Aorta (tissue), 5 donors: Measurements from ENCODE around the gene ETNPPL. TPM values are rescaled to one million over a fixed set of nuclear protein-coding genes. Genes with fewer than 3 reads are reported as not detected.
A peak's percentile ranks its signal among the peaks of the same experiment; 100 is the strongest.

Experiments
- ATAC-seq: fragments of 200-7000 bp; cut with Tn5 transposase; one replicate; pipeline ENCODE4 v1.9.1; 2022; ENCODE audit warnings: moderate library complexity; ENCODE audit not compliant: low FRiP score
- DNase-seq, 2 donors: peaks; one replicate each; pipeline ENCODE4 v3.0.0-alpha.2; 2020
- H3K27ac ChIP-seq, 2 donors: one replicate each; pipeline ENCODE4 v1.5.1; 2013; ENCODE audit warnings: low read length in 2 of 2, mild to moderate bottlenecking in 2 of 2, moderate library complexity in 2 of 2, control low read depth in 1 of 2, inconsistent platforms in 1 of 2, low read depth in 1 of 2
- H3K27me3 ChIP-seq, 2 donors: one replicate each; pipeline ENCODE4 v1.6.1; 2013; ENCODE audit warnings: control low read depth in 1 of 2, low read length in 1 of 2, mild to moderate bottlenecking in 1 of 2, moderate library complexity in 1 of 2; ENCODE audit not compliant: insufficient read depth in 2 of 2, control insufficient read depth in 1 of 2
- H3K36me3 ChIP-seq, 2 donors: one replicate each; pipeline ENCODE4 v1.6.1; 2013; ENCODE audit warnings: control low read depth in 1 of 2, low read length in 1 of 2, mild to moderate bottlenecking in 1 of 2; ENCODE audit not compliant: insufficient read depth in 2 of 2, control insufficient read depth in 1 of 2
- H3K4me1 ChIP-seq, 2 donors: one replicate each; pipeline ENCODE4 v1.6.1; 2013; ENCODE audit warnings: low read length in 2 of 2, control low read depth in 1 of 2, mild to moderate bottlenecking in 1 of 2, moderate library complexity in 1 of 2; ENCODE audit not compliant: insufficient read depth in 2 of 2, control insufficient read depth in 1 of 2
- H3K4me3 ChIP-seq, 2 donors: one replicate each; pipeline ENCODE4 v1.5.1; 2013; ENCODE audit warnings: low read length in 2 of 2, control low read depth in 1 of 2, mild to moderate bottlenecking in 1 of 2
- H3K9me3 ChIP-seq: one replicate; pipeline ENCODE4 v1.6.1; 2013; ENCODE audit warnings: mild to moderate bottlenecking, low read length; ENCODE audit not compliant: control insufficient read depth
- WGBS, 2 donors: extraction: QIAGEN DNeasy Blood & Tissue Kit; methylation state at CpG; one replicate each; pipeline ENCODE4 v1.1.7; 2013; 5-methylcytosine and 5-hydroxymethylcytosine counted together
- intact Hi-C, 2 donors: fragments of 100-400 bp; cut with DNase I; formaldehyde crosslinking; loops; one replicate each; pipeline versions ENCODE4 v1.14.2 to v1.15.0; 2022
- polyA plus RNA-seq, 2 donors: library from polyadenylated mRNA; stranded (reverse); fragments of 200-250 nt; gene quantifications; one replicate each; pipeline ENCODE4 v1.2.3, GENCODE V29; 2013
- total RNA-seq, 2 donors: library from RNA; stranded (reverse); fragmentation: NEBNext Ultra II Directional; extraction: Animal tissue kit (Norgen Biotek cat#: 25700); gene quantifications; one replicate each; pipeline ENCODE4 v1.2.1, GENCODE V29; 2021
- donor health status: healthy with polysubstance abuse.
- donor health status: Bipolar disorder and iron deficiency.
- donor health status: DM: no; HTN: no; CAD: no.
- donor health status: DM: no; HTN: no; CAD: no.
- donor health status: DM: yes; HTN: yes; CAD: no.

Gene ETNPPL
- total and polyA plus RNA-seq, 4 donors: not detected

- H3K27ac ChIP-seq: no peak overlapping the region
- H3K36me3 ChIP-seq: no peaks in the 10 kb centered on the region
- no peaks in the 10 kb centered on the region for H3K27me3 ChIP-seq
- ATAC-seq (no peak), DNase-seq (no peak)
- no peak overlapping the region for H3K4me3 ChIP-seq
- WGBS, 2 donors: 90 to 91% methylated on average over 7 of the region's 7 CpGs
- intact Hi-C loops: no loop called here
- no peaks in the 10 kb centered on the region for H3K9me3 ChIP-seq
- H3K4me1 ChIP-seq: no peaks in the 10 kb centered on the region
Observed at GRCh38 chr4:108772402-108772801, 9.5 kb upstream of the ETNPPL start.

- Histone ChIP-seq H3K9me3 (no peaks in the 10 kb centered on the region), H3K4me3 (no peak overlapping the region), H3K27me3 (no peaks in the 10 kb centered on the region), H3K36me3 (no peaks in the 10 kb centered on the region), H3K27ac (no peak overlapping the region), H3K4me1 (no peaks in the 10 kb centered on the region)
- WGBS, 2 donors: 84 to 86% methylated on average over 3 of the region's 3 CpGs
- intact Hi-C loops: no loop called here
- no peak for ATAC-seq
- no peak for DNase-seq
Observed at GRCh38 chr4:108766058-108766457, 3.2 kb upstream of the ETNPPL start.

DNA sequence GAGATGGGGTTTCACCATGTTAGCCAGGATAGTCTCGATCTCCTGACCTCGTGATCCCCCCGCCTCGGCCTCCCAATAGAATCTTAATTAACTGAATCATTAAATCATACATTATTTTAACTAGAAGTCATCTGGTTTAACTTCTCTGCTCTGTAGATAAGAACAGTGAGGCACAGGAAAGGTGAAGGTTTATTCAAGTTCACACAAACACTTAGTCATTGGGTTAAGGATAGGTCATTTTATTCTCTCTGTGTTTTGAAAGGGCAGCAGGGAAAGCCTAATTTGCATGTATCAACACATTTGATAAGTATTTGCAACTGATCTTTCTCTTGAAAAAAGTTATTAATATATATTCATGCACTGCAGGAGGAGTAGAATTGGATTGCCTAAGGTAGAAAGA, 1.1 kb upstream of the ETNPPL start:
- intact Hi-C loops: no loop called here

DNA sequence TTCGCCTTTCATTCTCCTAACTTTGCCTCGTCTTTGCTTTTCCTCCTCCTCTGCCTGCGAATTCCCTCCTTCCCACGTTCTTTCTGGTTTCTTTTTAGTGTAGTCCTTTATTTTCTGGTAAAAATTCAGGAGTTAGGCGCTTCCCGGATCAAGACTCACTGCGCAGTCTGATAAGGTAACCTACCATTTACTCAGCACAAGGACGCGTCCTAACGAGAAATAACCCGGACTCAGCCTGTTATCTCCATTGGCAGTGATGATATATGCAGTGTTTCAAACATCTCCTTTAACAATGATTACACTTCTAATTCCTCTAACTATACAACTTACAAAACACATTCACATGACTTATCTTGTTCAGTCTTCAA, 357 bp upstream of the ETNPPL start:
- ATAC-seq (no peak), DNase-seq (no peak)
- H3K9me3 ChIP-seq: no peaks in the 10 kb centered on the region

More for the DNA sequence above, 1.1 kb upstream of the ETNPPL start:
- Histone ChIP-seq H3K27ac (no peak overlapping the region), H3K27me3 (no peaks in the 10 kb centered on the region), H3K36me3 (no peaks in the 10 kb centered on the region), H3K4me3 (no peak overlapping the region), H3K9me3 (no peaks in the 10 kb centered on the region), H3K4me1 (no peaks in the 10 kb centered on the region)
- 92 to 93% methylated on average over 4 of the region's 4 CpGs for WGBS, 2 donors
- ATAC-seq: no peak
- no peak for DNase-seq

DNA sequence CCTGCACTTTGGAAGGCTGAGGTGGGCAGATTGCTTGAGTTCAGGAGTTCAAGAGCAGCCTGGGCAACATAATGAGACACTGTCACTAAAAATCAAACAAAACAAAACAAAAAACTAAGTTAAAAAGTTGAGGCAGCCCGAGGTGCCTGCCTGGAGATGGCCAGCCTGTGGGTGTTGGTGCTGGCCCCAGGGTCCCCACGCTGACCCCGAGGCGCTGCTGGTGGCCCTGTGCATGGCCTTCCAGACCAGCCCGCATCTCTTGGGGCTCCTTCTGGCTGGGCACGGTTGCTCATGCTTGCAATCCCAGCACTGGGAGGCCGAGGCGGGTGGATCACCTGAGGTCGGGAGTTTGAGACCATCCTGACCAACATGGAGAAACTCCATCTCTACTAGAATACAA, 4.4 kb downstream of the ETNPPL start:
- no peak overlapping the region for H3K4me3 ChIP-seq
- no peaks in the 10 kb centered on the region for H3K36me3 ChIP-seq
- no peak for DNase-seq
- WGBS, 2 donors: 92 to 94% methylated on average over 9 of the region's 9 CpGs
- H3K9me3 ChIP-seq: no peaks in the 10 kb centered on the region
- no peak for ATAC-seq
- no peaks in the 10 kb centered on the region for H3K4me1 ChIP-seq
- intact Hi-C loops: no loop called here
- H3K27me3 ChIP-seq: peaks cover 0 to 2% of the 10 kb centered on the region in 2 donors
- no peak overlapping the region for H3K27ac ChIP-seq

More for the DNA sequence above, 357 bp upstream of the ETNPPL start:
- H3K4me3 ChIP-seq: peak overlapping the region; percentile 6 to 48
- peaks cover 0 to 2% of the 10 kb centered on the region in 2 donors for H3K27me3 ChIP-seq
- no peaks in the 10 kb centered on the region for H3K4me1 ChIP-seq
- WGBS, 2 donors: 18 to 19% methylated on average over 11 of the region's 11 CpGs
- intact Hi-C loops: no loop called here
- no peaks in the 10 kb centered on the region for H3K36me3 ChIP-seq
- no peak overlapping the region for H3K27ac ChIP-seq

DNA sequence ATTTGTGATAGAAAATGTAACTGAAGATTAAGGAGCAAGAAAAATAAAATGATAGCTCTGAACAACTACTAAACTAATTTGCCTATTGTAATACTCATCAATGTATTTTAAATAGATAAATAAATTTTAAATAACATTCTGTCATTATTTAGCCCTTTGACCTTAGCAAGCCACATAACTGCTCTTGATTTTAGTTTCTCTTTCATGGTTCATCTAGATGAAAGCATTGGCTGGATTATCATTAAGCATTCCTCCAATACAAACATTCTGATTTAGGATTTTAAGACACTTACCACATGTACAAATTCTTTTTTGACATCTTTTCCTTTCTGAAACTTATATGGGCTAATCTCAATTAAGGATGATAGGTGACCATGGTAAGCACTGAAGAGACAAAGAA, 8.5 kb downstream of the ETNPPL start:
- Histone ChIP-seq H3K4me1 (no peaks in the 10 kb centered on the region), H3K27me3 (peaks cover 0 to 2% of the 10 kb centered on the region in 2 donors), H3K27ac (no peak overlapping the region), H3K4me3 (no peak overlapping the region), H3K9me3 (no peaks in the 10 kb centered on the region), H3K36me3 (no peaks in the 10 kb centered on the region)
- DNase-seq: no peak
- intact Hi-C loops: no loop called here
- ATAC-seq: no peak

DNA sequence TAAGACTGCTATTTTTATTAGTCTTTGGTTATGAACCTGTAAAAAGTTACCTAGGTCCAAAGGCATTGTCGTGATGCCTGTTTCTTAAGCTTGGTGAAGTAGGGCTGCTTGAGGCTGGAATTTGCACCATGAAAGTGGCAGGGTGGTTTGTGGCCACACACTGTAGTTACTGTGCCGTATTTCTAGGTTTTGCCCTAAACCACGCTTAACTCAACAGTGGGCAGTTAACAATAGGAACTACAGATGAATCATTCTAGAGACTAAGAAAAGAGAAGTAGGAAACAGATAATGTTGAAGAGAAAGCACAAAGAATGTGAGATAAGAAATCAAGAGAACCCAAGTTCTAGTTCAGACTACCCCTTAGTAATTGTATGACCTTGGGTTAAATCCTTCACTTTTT, 11.5 kb downstream of the ETNPPL start:
- ATAC-seq (no peak), DNase-seq (no peak)
- Histone ChIP-seq H3K27me3 (no peaks in the 10 kb centered on the region), H3K27ac (no peak overlapping the region), H3K4me3 (no peak overlapping the region), H3K9me3 (no peaks in the 10 kb centered on the region), H3K36me3 (no peaks in the 10 kb centered on the region), H3K4me1 (no peaks in the 10 kb centered on the region)
- intact Hi-C loops: no loop called here
- WGBS, 2 donors: 87 to 91% methylated on average over 3 of the region's 3 CpGs

GRCh38 chr4:108749119-108749518, 13.7 kb downstream of the ETNPPL start:
- H3K9me3 ChIP-seq: no peaks in the 10 kb centered on the region
- DNase-seq (no peak), ATAC-seq (no peak)
- no peaks in the 10 kb centered on the region for H3K4me1 ChIP-seq
- H3K36me3 ChIP-seq: no peaks in the 10 kb centered on the region
- WGBS, 2 donors: 80 to 83% methylated on average over 8 of the region's 8 CpGs
- no peaks in the 10 kb centered on the region for H3K27me3 ChIP-seq
- intact Hi-C loops: no loop called here
- no peak overlapping the region for H3K4me3 ChIP-seq
- no peak overlapping the region for H3K27ac ChIP-seq

DNA sequence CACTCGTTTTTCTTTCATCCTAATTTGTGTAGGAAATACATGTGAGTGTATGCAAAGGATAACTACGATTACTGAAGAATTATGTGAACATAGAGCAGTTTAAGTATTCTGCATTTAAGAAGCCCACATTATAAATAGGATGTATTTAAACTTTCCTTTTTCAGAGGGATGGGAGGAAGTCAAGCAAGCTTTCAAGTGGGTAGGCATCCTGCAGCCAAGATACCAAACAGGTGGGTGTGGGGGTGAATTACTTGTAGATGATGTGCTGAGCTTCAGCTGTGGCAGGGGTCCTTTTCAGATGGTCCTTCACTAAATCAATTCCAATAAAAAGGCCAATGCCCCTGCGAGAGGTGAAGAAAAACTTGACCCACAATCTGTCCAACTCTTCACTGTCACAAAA, 16.3 kb downstream of the ETNPPL start:
- H3K4me3 ChIP-seq: no peak overlapping the region
- ATAC-seq: no peak
- intact Hi-C loops: no loop called here
- DNase-seq: no peak
- H3K4me1 ChIP-seq: no peaks in the 10 kb centered on the region
- no peaks in the 10 kb centered on the region for H3K36me3 ChIP-seq
- H3K9me3 ChIP-seq: no peaks in the 10 kb centered on the region
- WGBS, 2 donors: 80 to 82% methylated on average over 3 of the region's 3 CpGs
- H3K27ac ChIP-seq: no peak overlapping the region
- H3K27me3 ChIP-seq: no peaks in the 10 kb centered on the region
